ENCODE measurements around the gene NRN1L. TPM values are rescaled to one million over a fixed set of nuclear protein-coding genes. Genes with fewer than 3 reads are reported as not detected.
"Not testable (repeated sequence)": the region's sequence is repeated elsewhere in the genome, so short reads cannot be mapped to it uniquely, and the experiment has no call there.

NRN1L gene
- total RNA-seq, 1 experiment from 2014 or later = 1.3 TPM

GRCh38 chr16:67882374-67883145, 2.1 kb upstream of the NRN1L start:
- DNase-seq (ENCODE audit: low read depth) = peak; percentile 58

- no peak for DNase-seq (ENCODE audit: low read depth)
Observed at GRCh38 chr16:67883146-67883871, 1.4 kb upstream of the NRN1L start.

GRCh38 chr16:67883872-67884261, 818 bp upstream of the NRN1L start:
- DNase-seq (ENCODE audit: low read depth) = peak; percentile 27

- DNase-seq (ENCODE audit: low read depth) = no peak
Observed at GRCh38 chr16:67885545-67885944, 860 bp downstream of the NRN1L start.

GRCh38 chr16:67885976-67886375, 1.3 kb downstream of the NRN1L start:
- DNase-seq (ENCODE audit: low read depth) = no peak

GRCh38 chr16:67886387-67886786, 1.7 kb downstream of the NRN1L start:
- DNase-seq (ENCODE audit: low read depth) = no peak

GRCh38 chr16:67888331-67888730, 3.6 kb downstream of the NRN1L start:
- DNase-seq (ENCODE audit: low read depth) = no peak

GRCh38 chr16:67892375-67892774, 7.7 kb downstream of the NRN1L start:
- no peak for DNase-seq (ENCODE audit: low read depth)

- DNase-seq (ENCODE audit: low read depth) = peak; percentile 93
Observed at GRCh38 chr16:67892899-67893742, 8.4 kb downstream of the NRN1L start, which contains the start of gene PSKH1. Gene PSKH1 (plus strand): TSS chr16:67893254. CDS start chr16:67908750, 15,496 bp downstream.

- no peak for DNase-seq (ENCODE audit: low read depth)
Observed at GRCh38 chr16:67893743-67894399, 9.2 kb downstream of the NRN1L start.

- DNase-seq (ENCODE audit: low read depth) = no peak
Observed at GRCh38 chr16:67897231-67897630, 12.5 kb downstream of the NRN1L start.

- no peak for DNase-seq (ENCODE audit: low read depth)
Observed at GRCh38 chr16:67901734-67902133, 17.0 kb downstream of the NRN1L start.

- no peak for DNase-seq (ENCODE audit: low read depth)
Observed at GRCh38 chr16:67902831-67903230, 18.1 kb downstream of the NRN1L start.

GRCh38 chr16:67907397-67908180, 22.9 kb downstream of the NRN1L start:
- no peak for DNase-seq (ENCODE audit: low read depth)

GRCh38 chr16:67909056-67909742, 24.5 kb downstream of the NRN1L start:
- DNase-seq (ENCODE audit: low read depth) = no peak

- DNase-seq (ENCODE audit: low read depth) = peak; percentile 32
Observed at GRCh38 chr16:67910158-67910557, 25.5 kb downstream of the NRN1L start.

GRCh38 chr16:67914758-67915495, 30.2 kb downstream of the NRN1L start:
- no peak for DNase-seq (ENCODE audit: low read depth)

GRCh38 chr16:67915496-67915769, 30.7 kb downstream of the NRN1L start:
- DNase-seq (ENCODE audit: low read depth) = not testable (repeated sequence)

- no peak for DNase-seq (ENCODE audit: low read depth)
Observed at GRCh38 chr16:67915831-67916723, 31.4 kb downstream of the NRN1L start.
